Middle frontal gyrus (tissue), 1 donor: ENCODE data around the gene SLC22A4.

Source experiments
- DNase-seq: peaks from one replicate; pipeline ENCODE4 v3.0.0-alpha.2; 2015; ENCODE audit warnings: low spot score; ENCODE audit errors: extremely low spot score

Gene SLC22A4

GRCh38 chr5:132293992-132294727 is at the start of gene SLC22A4:
TSS of gene SLC22A4 (plus strand) at chr5:132294394. CDS start at chr5:132294617, 223 bp downstream.
- DNase-seq: peak; percentile 82

GRCh38 chr5:132245593-132245992 is 48.6 kb upstream of the SLC22A4 start:
- no peak for DNase-seq

DNA sequence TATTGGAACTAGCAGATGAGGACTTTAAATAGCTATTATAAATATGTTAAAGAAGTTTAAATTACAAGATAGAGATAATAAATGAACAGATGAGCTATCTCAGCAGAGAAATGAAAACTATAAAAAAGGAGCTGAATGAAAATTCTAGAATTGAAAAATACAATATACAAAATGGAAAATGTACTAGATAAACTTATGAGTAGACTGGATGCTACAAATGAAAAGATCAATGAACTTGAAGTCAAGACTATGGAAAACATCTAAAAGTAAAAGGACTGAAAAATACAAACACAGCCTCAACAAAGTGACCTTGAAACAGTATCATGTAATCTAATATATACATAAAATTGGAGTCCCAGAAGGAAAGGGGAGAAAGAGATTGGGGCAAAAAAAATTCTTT is 47.4 kb upstream of the SLC22A4 start:
- no peak for DNase-seq

- no peak for DNase-seq
These were observed 43.6 kb upstream of the SLC22A4 start for GRCh38 chr5:132250547-132250946.

GRCh38 chr5:132251220-132251725 is 42.9 kb upstream of the SLC22A4 start:
- no peak for DNase-seq

- DNase-seq: no peak
These were observed 41.2 kb upstream of the SLC22A4 start for GRCh38 chr5:132253008-132253441.

GRCh38 chr5:132253452-132254320 is 40.5 kb upstream of the SLC22A4 start:
- DNase-seq: no peak

DNA sequence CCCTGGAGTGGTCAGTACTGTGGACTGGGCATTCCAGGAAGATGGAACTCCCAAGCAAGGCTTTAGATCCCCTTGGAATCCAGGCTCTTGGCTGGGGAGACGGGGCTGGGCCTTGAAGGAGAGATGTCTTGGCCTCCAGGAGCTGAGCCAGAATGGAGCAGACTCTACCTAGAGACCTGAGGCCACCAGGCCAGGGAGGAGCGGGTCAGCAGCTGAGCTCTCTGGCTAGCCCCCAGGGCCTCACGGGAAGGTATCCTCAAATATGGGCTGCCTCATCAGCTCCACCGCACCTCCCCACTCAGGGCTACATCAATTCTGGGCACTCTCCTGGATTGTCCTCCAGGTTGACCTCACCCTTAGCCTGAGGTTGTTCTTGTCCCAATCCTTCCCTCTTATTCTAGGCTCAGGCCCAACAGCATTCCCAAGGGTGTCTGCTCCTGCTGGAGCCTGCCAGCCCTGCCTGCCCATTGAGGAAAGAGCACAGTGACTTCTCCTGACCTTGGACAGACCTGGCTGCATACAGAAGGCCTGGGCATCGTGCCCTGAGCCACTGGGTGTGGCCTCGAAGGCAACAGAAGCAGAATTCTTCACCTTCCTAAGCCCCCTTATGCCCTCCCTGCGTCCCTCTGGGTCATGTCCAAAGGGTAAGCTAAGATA is 39.7 kb upstream of the SLC22A4 start:
- DNase-seq: no peak

DNA sequence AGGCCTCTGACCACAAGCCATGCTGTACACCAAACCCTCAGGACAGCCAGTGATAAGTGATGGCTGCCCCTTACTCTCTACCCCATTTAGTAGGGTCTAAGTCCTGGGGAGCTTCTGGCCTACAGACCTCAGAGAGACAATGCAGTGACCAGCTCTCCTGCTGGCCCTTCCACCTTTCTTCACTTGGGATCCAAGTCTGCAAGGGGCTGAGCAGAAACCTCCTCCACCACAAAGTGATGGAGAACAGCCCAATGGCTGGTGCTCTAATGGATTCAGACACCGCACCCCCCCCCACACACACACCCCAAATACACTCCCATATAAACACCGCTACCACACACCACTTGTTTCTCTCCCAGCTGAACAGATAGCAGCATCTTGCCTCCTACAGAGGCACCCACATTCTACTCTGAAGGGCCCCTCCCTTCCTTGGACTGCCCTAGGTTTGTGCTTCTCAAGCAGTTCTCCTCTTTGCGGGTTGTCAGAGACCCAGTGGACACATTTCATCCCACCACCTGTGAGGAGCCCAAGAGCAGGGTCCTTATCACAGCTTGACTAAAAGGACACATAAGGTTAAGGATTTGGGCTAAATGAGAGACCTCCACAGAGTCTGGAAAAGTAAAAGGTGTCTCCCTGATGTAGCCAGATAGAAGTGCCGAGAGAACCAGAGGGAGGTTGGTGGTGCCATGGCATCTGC is 38.0 kb upstream of the SLC22A4 start:
- no peak for DNase-seq

DNA sequence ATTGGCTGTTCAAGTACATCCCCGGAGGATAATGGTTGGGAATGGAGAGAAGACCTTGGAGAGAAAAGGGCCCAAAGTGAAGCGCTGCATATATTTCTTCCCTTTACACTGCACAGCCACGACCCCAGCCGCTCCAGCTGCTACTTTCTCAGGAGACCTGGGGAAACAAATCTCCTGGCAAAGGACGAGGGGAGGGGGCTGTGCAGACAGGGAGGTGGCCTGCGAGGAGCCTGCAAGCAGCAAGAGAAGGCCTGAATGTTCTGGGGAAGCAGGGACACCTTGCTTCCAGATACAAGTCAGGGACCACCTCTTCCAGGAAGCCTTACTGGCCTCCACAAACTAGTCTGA is 37.4 kb upstream of the SLC22A4 start:
- DNase-seq: no peak

GRCh38 chr5:132257131-132258101 is 36.8 kb upstream of the SLC22A4 start, which contains the start of gene PDLIM4:
TSS of gene PDLIM4 (plus strand) at chr5:132257696. CDS start at chr5:132257735, 39 bp downstream.
- no peak for DNase-seq

- DNase-seq: no peak
These were observed 35.8 kb upstream of the SLC22A4 start for GRCh38 chr5:132258102-132259068.

DNA sequence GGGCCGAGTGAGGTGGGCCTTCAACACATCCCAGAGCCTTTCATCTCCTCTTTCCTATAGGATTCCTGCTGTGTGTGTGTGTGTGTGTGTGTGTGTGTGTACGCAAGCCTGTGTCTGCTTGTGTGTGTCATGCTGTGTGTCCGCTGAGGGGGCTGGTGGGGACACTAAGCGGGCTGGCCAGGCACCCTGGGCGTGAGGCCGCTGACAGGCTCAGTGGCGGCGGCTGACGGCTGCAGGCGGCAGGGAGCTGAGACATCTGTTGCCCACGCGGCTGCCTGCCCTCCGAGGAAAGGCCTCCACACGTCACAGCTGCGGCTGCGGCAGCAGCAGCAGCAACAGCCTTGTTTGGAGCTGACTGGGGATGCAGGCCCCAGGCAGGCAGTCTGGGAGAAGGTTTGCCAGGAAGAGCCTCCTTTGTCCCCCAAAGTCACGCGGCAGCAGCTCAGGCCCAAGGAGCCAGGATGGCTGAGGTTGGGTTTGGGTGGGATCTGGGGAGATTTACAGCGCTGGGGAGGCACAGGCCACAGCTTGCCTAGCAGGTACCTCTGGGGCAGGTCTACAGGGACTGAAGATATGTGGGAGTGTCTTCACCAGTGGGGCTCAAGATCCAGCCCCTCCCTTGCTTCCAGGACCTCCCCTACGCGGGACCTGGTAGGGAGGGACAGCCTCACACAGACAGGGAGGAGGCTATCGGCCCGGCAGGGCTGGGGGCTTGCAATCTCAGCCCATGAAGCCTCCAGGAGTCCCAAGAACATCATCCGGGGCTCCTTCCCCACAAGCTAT is 34.9 kb upstream of the SLC22A4 start:
- DNase-seq: peak; percentile 33

GRCh38 chr5:132260051-132260450 is 34.1 kb upstream of the SLC22A4 start:
- DNase-seq: no peak

GRCh38 chr5:132260714-132261551 is 33.3 kb upstream of the SLC22A4 start:
- no peak for DNase-seq

DNA sequence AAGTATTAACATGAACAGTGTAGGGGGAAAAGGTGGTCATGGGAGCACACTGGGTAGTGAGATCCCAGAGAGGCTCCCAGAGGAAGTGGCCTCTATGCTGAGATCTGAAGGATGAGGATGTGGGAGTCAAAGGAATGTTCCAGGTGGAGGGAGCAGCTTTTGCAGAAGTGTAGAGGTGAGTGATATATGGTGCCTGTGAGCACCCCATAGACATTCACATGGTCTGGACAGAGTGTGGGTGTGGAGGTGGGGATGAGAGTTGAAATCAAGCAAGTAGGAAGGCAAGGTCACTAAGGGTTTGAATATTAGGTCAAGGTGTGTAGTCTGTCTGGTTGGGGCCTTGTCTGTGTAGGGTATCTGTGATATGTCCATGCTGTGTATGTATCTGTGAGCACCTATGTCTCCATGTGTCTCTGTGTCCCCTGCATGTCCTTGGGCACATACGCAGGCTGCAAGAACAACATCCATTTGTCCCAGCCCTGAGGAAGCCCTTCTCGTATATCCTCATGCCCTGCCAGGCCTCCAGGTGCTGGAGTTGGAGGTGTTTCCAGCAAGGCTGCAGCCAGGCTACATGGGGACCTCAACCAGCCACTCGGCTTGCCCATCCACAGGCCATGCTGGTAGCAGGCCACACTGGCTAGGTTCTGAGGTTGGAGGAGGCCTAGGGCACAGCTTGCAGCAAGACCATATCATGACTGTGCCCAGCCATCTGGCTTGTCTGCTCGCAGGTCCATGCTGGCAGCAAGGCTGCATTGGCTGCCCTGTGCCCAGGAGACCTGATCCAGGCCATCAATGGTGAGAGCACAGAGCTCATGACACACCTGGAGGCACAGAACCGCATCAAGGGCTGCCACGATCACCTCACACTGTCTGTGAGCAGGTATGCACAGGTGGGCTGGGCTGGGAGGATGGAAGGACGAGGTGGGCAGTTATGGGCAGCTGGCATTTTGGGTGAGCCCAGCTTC is 32.0 kb upstream of the SLC22A4 start:
- DNase-seq: no peak
